HepG2 (cell line): ENCODE results near the gene SUN5. TPM values are rescaled to one million over a fixed set of nuclear protein-coding genes. Genes with fewer than 3 reads are reported as not detected.

Source experiments
- ATAC-seq: fragments of 200-7000 bp; cut with Tn5 transposase; 3 replicates; pipeline ENCODE4 v1.9.1; 2020; ENCODE audit warnings: mild to moderate bottlenecking, moderate library complexity
- BruUV-seq: library from RNA; stranded (reverse); fragments of 400-500 nt; replicated peaks from 2 replicates; lab custom pipeline; 2021; lab: Mats Ljungman, UMichigan
- CTCF ChIA-PET: fragments of 300-600 bp; formaldehyde crosslinking; extraction: SDS; loops from one replicate; lab custom pipeline; 2021; ENCODE audit warnings: low total read pairs, inconsistent platforms, low intra/inter-chr PET ratio; lab: Yijun Ruan, JAX
- POLR2A ChIA-PET: fragments of 350-600 bp; sonication (Branson Sonifier 250); formaldehyde crosslinking; loops from one replicate; lab custom pipeline; 2020; ENCODE audit warnings: antibody characterized with exemption, inconsistent platforms; lab: Yijun Ruan, JAX
- DNase-seq: peaks from one replicate; pipeline ENCODE4 v3.0.0-alpha.2; 2015; ENCODE audit warnings: low spot score
- FAIRE-seq: peaks from 3 replicates; lab custom pipeline; 2011; peaks lifted over from hg19 to GRCh38; lab: Jason Lieb, UNC
- H2AFZ ChIP-seq: one replicate; pipeline ENCODE4 v1.6.1; 2011; ENCODE audit warnings: low read length, inconsistent platforms
- H3K27ac ChIP-seq: fragments of 300-600 bp; 3 replicates; pipeline ENCODE4 v1.8.0; 2011; ENCODE audit warnings: mixed run types, mild to moderate bottlenecking, mixed read lengths, low read length, inconsistent platforms; ENCODE audit not compliant: insufficient read depth; ENCODE audit errors: extremely low read length
- H3K27me3 ChIP-seq, 2 experiments: fragments of 200-600 bp in 1 of 2; 2 replicates in 1 of 2; 3 replicates in 1 of 2; pipeline versions ENCODE4 v1.6.0 to v1.8.0; 2011; ENCODE audit warnings: low read length in 2 of 2, mild to moderate bottlenecking in 2 of 2, moderate library complexity in 2 of 2, inconsistent platforms in 1 of 2; ENCODE audit not compliant: insufficient read depth in 2 of 2, control insufficient read depth in 1 of 2
- H3K36me3 ChIP-seq, 2 experiments: fragments of 200-600 bp in 1 of 2; replicated peaks in 1 of 2; 2 replicates in 1 of 2; 3 replicates in 1 of 2; pipeline versions ENCODE4 v1.5.1 to v1.8.0; 2011; ENCODE audit warnings: low read length in 2 of 2, inconsistent platforms in 1 of 2; ENCODE audit not compliant: insufficient read depth in 2 of 2, control insufficient read depth in 1 of 2
- H3K4me1 ChIP-seq: 2 replicates; pipeline ENCODE4 v1.5.1; 2012; ENCODE audit warnings: low read length, inconsistent platforms; ENCODE audit not compliant: insufficient read depth
- H3K4me2 ChIP-seq: 2 replicates; pipeline ENCODE4 v1.6.0; 2011; ENCODE audit warnings: low read depth, low read length, inconsistent platforms
- H3K4me3 ChIP-seq, 3 experiments: fragments of 200-600 bp in 1 of 3; sonication (generic), shearing (Covaris generic) in 1 of 3; replicated peaks in 1 of 3; 2 replicates each; pipeline ENCODE4 v1.5.1; 2011 to 2016; ENCODE audit warnings: low read length in 3 of 3, inconsistent platforms in 2 of 3, low read depth in 2 of 3, mild to moderate bottlenecking in 2 of 3, control low read depth in 1 of 3, mixed read lengths in 1 of 3; ENCODE audit not compliant: insufficient read depth in 1 of 3
- H3K79me2 ChIP-seq: one replicate; pipeline ENCODE4 v1.6.1; 2011; ENCODE audit warnings: low read length, inconsistent platforms; ENCODE audit not compliant: insufficient read depth
- H3K9ac ChIP-seq: 2 replicates; pipeline ENCODE4 v1.6.0; 2011; ENCODE audit warnings: mild to moderate bottlenecking, low read depth, low read length, inconsistent platforms; ENCODE audit not compliant: insufficient read depth
- H3K9me3 ChIP-seq: 2 replicates; pipeline ENCODE4 v1.5.1; 2012; ENCODE audit warnings: mild to moderate bottlenecking, low read length
- H4K20me1 ChIP-seq: 2 replicates; pipeline ENCODE4 v1.6.0; 2011; ENCODE audit warnings: inconsistent platforms, mild to moderate bottlenecking, low read length, moderate library complexity; ENCODE audit not compliant: insufficient read depth
- FOXC1 ChIP-seq: sonication (generic); formaldehyde crosslinking; IDR thresholded peaks from 2 replicates; pipeline ENCODE4 v1.8.0; 2022; ENCODE audit warnings: mild to moderate bottlenecking, missing genetic modification reagents, borderline replicate concordance
- GATA4 ChIP-seq: sonication (generic); IDR thresholded peaks from 2 replicates; pipeline ENCODE4 v1.6.1; 2016; ENCODE audit warnings: antibody characterized with exemption, low read depth, borderline replicate concordance
- JDP2 ChIP-seq: sonication (generic); formaldehyde crosslinking; IDR thresholded peaks from 2 replicates; pipeline ENCODE4 v1.8.1; 2022; ENCODE audit warnings: missing genetic modification reagents, borderline replicate concordance
- TAF15 ChIP-seq: fragments of 200-400 bp; formaldehyde crosslinking; IDR thresholded peaks from one replicate; pipeline ENCODE4 v1.6.1; 2018; ENCODE audit warnings: mild to moderate bottlenecking, low read depth, low read length; ENCODE audit not compliant: poor library complexity, severe bottlenecking
- ZHX1 ChIP-seq: sonication (generic); formaldehyde crosslinking; IDR thresholded peaks from 2 replicates; pipeline ENCODE4 v1.8.1; 2022; ENCODE audit warnings: low read depth, mild to moderate bottlenecking, missing genetic modification reagents
- ZIK1 ChIP-seq: sonication (generic); formaldehyde crosslinking; IDR thresholded peaks from 2 replicates; pipeline ENCODE4 v1.5.0; 2020; ENCODE audit warnings: mild to moderate bottlenecking, low read depth, missing genetic modification reagents, borderline replicate concordance
- ZNF407 ChIP-seq: sonication (generic); formaldehyde crosslinking; IDR thresholded peaks from one replicate; pipeline ENCODE4 v1.5.1; 2020; ENCODE audit warnings: mild to moderate bottlenecking, missing genetic modification reagents; ENCODE audit errors: not compliant biosample characterization
- ZNF572 ChIP-seq: sonication (generic); formaldehyde crosslinking; IDR thresholded peaks from 2 replicates; pipeline ENCODE4 v1.5.1; 2020; ENCODE audit warnings: mild to moderate bottlenecking, missing genetic modification reagents
- WGBS: methylation state at CpG from one replicate; pipeline ENCODE4 v1.1.6; 2017; ENCODE audit warnings: low lambda C conversion rate; 5-methylcytosine and 5-hydroxymethylcytosine counted together
- in situ Hi-C: cut with HindIII; loops from 2 replicates; pipeline ENCODE4 v1.10.0; 2017; ENCODE audit warnings: low pct_unique_long_range_greater_than_20kb; ENCODE audit not compliant: extremely low pct_ligation_motif_present
- intact Hi-C: fragments of 100-400 bp; cut with micrococcal nuclease; formaldehyde crosslinking; loops from one replicate; pipeline ENCODE4 v1.10.0; 2022; ENCODE audit not compliant: unreplicated experiment
- polyA plus RNA-seq, 8 experiments: library from polyadenylated mRNA; depleted of rRNA in 3 of 8; stranded (reverse) in 7 of 8; unstranded in 1 of 8; fragments of >200 nt; fragmentation: Illumina TruSeq in 4 of 8; extraction: Trizol in 4 of 8; gene quantifications; 2 replicates each; pipeline versions ENCODE4 v1.2.1 to v1.2.3, GENCODE V29; 2011 to 2016; ENCODE audit warnings: low read depth in 4 of 8, missing spikeins in 1 of 8, mixed read lengths in 1 of 8; ENCODE audit not compliant: insufficient read depth in 1 of 8
- total RNA-seq, 5 experiments: library from RNA; depleted of rRNA; stranded (reverse); fragments of >200 nt; fragmentation: Illumina TruSeq; extraction: Trizol; gene quantifications; 2 replicates each; pipeline ENCODE4 v1.2.3, GENCODE V29; 2016; ENCODE audit warnings: low read depth in 1 of 5

SUN5 gene
- total and polyA plus RNA-seq, 2 of the 13 experiments (the other 11 are each of a cell fraction or from before 2014, with no cell fraction given): not detected

GRCh38 chr20:33022694-33023438, 18.6 kb upstream of the SUN5 start:
- ChIA-PET CTCF (no interaction called here), POLR2A (interaction anchor here (1.4 to 2.5 kb wide), 2 partner anchors 9 to 16 kb away, joined by 3 to 8 read pairs; partner anchors contain the start of gene BPIFB2)
- Histone ChIP-seq H3K4me1 (peaks cover 20% of the 10 kb centered on the region), H3K9me3 (no peaks in the 10 kb centered on the region), H3K27me3 (no peaks in the 10 kb centered on the region), H2AFZ (no peak overlapping the region), H3K79me2 (no peaks in the 10 kb centered on the region), H4K20me1 (peaks cover 36% of the 10 kb centered on the region; the same call in 1 of the 2 replicates), H3K4me3 (no peak overlapping the region), H3K36me3 (peaks cover 34 to 53% of the 10 kb centered on the region in 2 experiments), H3K9ac (no peak overlapping the region), H3K27ac (no peak overlapping the region), H3K4me2 (no peak overlapping the region)
- intact Hi-C loops: loop anchor here (2.0 kb wide), 1 partner anchor 14 kb away; no protein-coding TSS in a partner anchor
- ATAC-seq: no peak
- no TSS peak for BruUV-seq
- in situ Hi-C loops: no loop called here
- FAIRE-seq: no peak
- DNase-seq: no peak
- WGBS: 95% methylated on average over 7 of the region's 7 CpGs
- TF ChIP-seq ZHX1 (CRISPR knock-in tag) (no peak), ZNF407 (CRISPR knock-in tag) (no peak), ZIK1 (CRISPR knock-in tag) (no peak), FOXC1 (CRISPR knock-in tag) (0 out of 2 replicates have a peak, but pooled peaks have one; percentile 23), TAF15 (no peak), GATA4 (0 out of 2 replicates have a peak, but pooled peaks have one; percentile 11), ZNF572 (CRISPR knock-in tag) (0 out of 2 replicates have a peak, but pooled peaks have one; percentile 66), JDP2 (no peak)
